RWPE2 (cell line): ENCODE results near the gene KIAA0513.

Experiments used
- ATAC-seq: fragments of 200-7000 bp; cut with Tn5 transposase; 3 replicates; pipeline ENCODE4 v1.9.1; 2021; ENCODE audit warnings: low read depth
- DNase-seq: peaks from one replicate; pipeline ENCODE4 v3.0.0-alpha.2; 2020; ENCODE audit warnings: low spot score
- H3K27ac ChIP-seq: fragments of 450-650 bp; 2 replicates; pipeline ENCODE4 v1.5.1; 2017; ENCODE audit warnings: mild to moderate bottlenecking; ENCODE audit not compliant: poor library complexity, severe bottlenecking
- H3K27me3 ChIP-seq: fragments of 250-450 bp; sonication (Bioruptor Pico); 2 replicates; pipeline ENCODE4 v1.5.1; 2021; ENCODE audit warnings: mild to moderate bottlenecking, moderate library complexity; ENCODE audit not compliant: insufficient read depth, poor library complexity, severe bottlenecking
- H3K36me3 ChIP-seq: fragments of 250-450 bp; sonication (Bioruptor Pico); 2 replicates; pipeline ENCODE4 v1.5.1; 2020; ENCODE audit warnings: low read depth, mild to moderate bottlenecking, moderate library complexity
- H3K4me1 ChIP-seq: fragments of 250-450 bp; sonication (Bioruptor Pico); 2 replicates; pipeline ENCODE4 v1.5.1; 2021; ENCODE audit warnings: mild to moderate bottlenecking, moderate library complexity; ENCODE audit not compliant: insufficient read depth, poor library complexity, severe bottlenecking
- H3K4me3 ChIP-seq: fragments of 250-450 bp; sonication (Bioruptor Pico); 2 replicates; pipeline ENCODE4 v1.5.1; 2021; ENCODE audit warnings: mild to moderate bottlenecking, moderate library complexity; ENCODE audit not compliant: severe bottlenecking
- H3K9me3 ChIP-seq: fragments of 250-450 bp; sonication (Bioruptor Pico); 2 replicates; pipeline ENCODE4 v1.5.1; 2021; ENCODE audit warnings: mild to moderate bottlenecking, moderate library complexity; ENCODE audit not compliant: severe bottlenecking
- CTCF ChIP-seq: fragments of 450-650 bp; IDR thresholded peaks from one replicate; pipeline ENCODE4 v1.5.1; 2017; ENCODE audit warnings: mild to moderate bottlenecking, moderate library complexity; ENCODE audit not compliant: poor library complexity, severe bottlenecking

Gene KIAA0513

GRCh38 chr16:85072947-85073346, 45.4 kb downstream of the KIAA0513 start:
- H3K9me3 ChIP-seq = no peaks in the 10 kb centered on the region
- peak; percentile 53 for DNase-seq
- ATAC-seq = no peak
- peaks cover 9% of the 10 kb centered on the region for H3K36me3 ChIP-seq
- TF ChIP-seq CTCF = no peak
- no peak overlapping the region for H3K27ac ChIP-seq
- no peaks in the 10 kb centered on the region for H3K27me3 ChIP-seq
- H3K4me1 ChIP-seq = no peaks in the 10 kb centered on the region
- H3K4me3 ChIP-seq = no peak overlapping the region

GRCh38 chr16:85074225-85074914, 46.8 kb downstream of the KIAA0513 start:
- no peaks in the 10 kb centered on the region for H3K27me3 ChIP-seq
- TF ChIP-seq CTCF = no peak
- ATAC-seq = no peak
- no peak overlapping the region for H3K27ac ChIP-seq
- H3K4me1 ChIP-seq = no peaks in the 10 kb centered on the region
- no peak overlapping the region for H3K4me3 ChIP-seq
- peaks cover 9% of the 10 kb centered on the region for H3K36me3 ChIP-seq
- no peak for DNase-seq
- no peaks in the 10 kb centered on the region for H3K9me3 ChIP-seq

- peaks cover 9% of the 10 kb centered on the region for H3K36me3 ChIP-seq
- DNase-seq (no peak), ATAC-seq (no peak)
- no peak overlapping the region for H3K27ac ChIP-seq
- no peaks in the 10 kb centered on the region for H3K9me3 ChIP-seq
- no peaks in the 10 kb centered on the region for H3K4me1 ChIP-seq
- H3K27me3 ChIP-seq = no peaks in the 10 kb centered on the region
- no peak for TF ChIP-seq CTCF
- H3K4me3 ChIP-seq = no peak overlapping the region
These were observed 47.8 kb downstream of the KIAA0513 start for GRCh38 chr16:85075236-85075924.

- DNase-seq = no peak
- no peak for ATAC-seq
- H3K4me1 ChIP-seq = no peaks in the 10 kb centered on the region
- peaks cover under 1% of the 10 kb centered on the region; the same call in 1 of the 2 replicates for H3K36me3 ChIP-seq
- no peak for TF ChIP-seq CTCF
- no peak overlapping the region for H3K27ac ChIP-seq
- no peaks in the 10 kb centered on the region for H3K27me3 ChIP-seq
- no peaks in the 10 kb centered on the region for H3K9me3 ChIP-seq
- H3K4me3 ChIP-seq = no peak overlapping the region
These were observed 49.4 kb downstream of the KIAA0513 start for GRCh38 chr16:85077039-85077438.

- H3K27me3 ChIP-seq = no peaks in the 10 kb centered on the region
- no peaks in the 10 kb centered on the region for H3K4me1 ChIP-seq
These were observed 50.1 kb downstream of the KIAA0513 start for GRCh38 chr16:85077576-85078125.

More at GRCh38 chr16:85077576-85078125, 50.1 kb downstream of the KIAA0513 start:
- TF ChIP-seq CTCF = no peak
- Histone ChIP-seq H3K4me3 (no peak overlapping the region), H3K27ac (no peak overlapping the region), H3K9me3 (no peaks in the 10 kb centered on the region), H3K36me3 (no peaks in the 10 kb centered on the region)
- ATAC-seq (no peak), DNase-seq (no peak)
